SK-N-SH treated with all-trans-retinoic acid at 6 μM for 48 hours (cell line): ENCODE results near the gene GRIK1.
"Not testable (repeated sequence)": the region's sequence is repeated elsewhere in the genome, so short reads cannot be mapped to it uniquely, and the experiment has no call there.

Experiments
- RARB ChIP-seq: fragments of 250-450 bp; sonication (Bioruptor Pico); IDR thresholded peaks from 2 replicates; pipeline ENCODE4 v1.8.0; 2021; ENCODE audit warnings: mild to moderate bottlenecking, moderate library complexity
- ZNF70 ChIP-seq: fragments of 450-650 bp; formaldehyde crosslinking; IDR thresholded peaks from 2 replicates; pipeline ENCODE4 v1.5.0; 2020; ENCODE audit warnings: mild to moderate bottlenecking, moderate library complexity
- TF ChIP-seq, protein P1 (sequence below): fragments of 250-450 bp; sonication (Bioruptor Pico); IDR thresholded peaks from 2 replicates; pipeline ENCODE4 v1.8.0; 2020; ENCODE audit warnings: mild to moderate bottlenecking, moderate library complexity, borderline replicate concordance

DNA sequence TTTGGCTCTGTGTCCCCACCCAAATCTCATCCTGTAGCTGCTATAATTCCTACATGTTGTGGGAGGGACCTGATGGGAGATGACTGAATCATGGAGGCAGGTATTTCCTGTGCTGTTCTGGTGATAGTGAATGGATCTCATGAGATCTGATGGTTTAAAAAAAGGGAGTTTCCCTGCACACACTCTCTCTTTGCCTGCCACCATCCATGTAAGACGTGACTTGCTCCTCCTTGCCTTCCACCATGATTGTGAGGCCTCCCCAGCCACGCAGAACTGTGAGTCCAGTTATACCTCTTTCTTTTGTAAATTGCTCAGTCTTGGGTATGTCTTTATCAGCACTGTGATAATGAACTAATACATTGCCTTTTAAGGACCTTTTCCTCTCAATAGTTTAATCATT is 18.2 kb upstream of the GRIK1 start:
- not testable (repeated sequence) for TF ChIP-seq RARB; ZNF70 (CRISPR knock-in tag)
- TF ChIP-seq, protein P1, sequence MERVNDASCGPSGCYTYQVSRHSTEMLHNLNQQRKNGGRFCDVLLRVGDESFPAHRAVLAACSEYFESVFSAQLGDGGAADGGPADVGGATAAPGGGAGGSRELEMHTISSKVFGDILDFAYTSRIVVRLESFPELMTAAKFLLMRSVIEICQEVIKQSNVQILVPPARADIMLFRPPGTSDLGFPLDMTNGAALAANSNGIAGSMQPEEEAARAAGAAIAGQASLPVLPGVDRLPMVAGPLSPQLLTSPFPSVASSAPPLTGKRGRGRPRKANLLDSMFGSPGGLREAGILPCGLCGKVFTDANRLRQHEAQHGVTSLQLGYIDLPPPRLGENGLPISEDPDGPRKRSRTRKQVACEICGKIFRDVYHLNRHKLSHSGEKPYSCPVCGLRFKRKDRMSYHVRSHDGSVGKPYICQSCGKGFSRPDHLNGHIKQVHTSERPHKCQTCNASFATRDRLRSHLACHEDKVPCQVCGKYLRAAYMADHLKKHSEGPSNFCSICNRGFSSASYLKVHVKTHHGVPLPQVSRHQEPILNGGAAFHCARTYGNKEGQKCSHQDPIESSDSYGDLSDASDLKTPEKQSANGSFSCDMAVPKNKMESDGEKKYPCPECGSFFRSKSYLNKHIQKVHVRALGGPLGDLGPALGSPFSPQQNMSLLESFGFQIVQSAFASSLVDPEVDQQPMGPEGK (CRISPR knock-in tag): not testable (repeated sequence)
